Stimulated activated CD8-positive, alpha-beta memory T cell treated with anti-CD3 and anti-CD28 coated beads, Interleukin-4, amount 100 ng/mL, for 48 hours (primary cell): ENCODE results near the gene PAXIP1.
"Not testable (repeated sequence)": the region's sequence is repeated elsewhere in the genome, so short reads cannot be mapped to it uniquely, and the experiment has no call there.

Experiments used
- DNase-seq: peaks from one replicate; pipeline ENCODE4 v3.0.0-alpha.2; 2020

Gene PAXIP1, protein sequence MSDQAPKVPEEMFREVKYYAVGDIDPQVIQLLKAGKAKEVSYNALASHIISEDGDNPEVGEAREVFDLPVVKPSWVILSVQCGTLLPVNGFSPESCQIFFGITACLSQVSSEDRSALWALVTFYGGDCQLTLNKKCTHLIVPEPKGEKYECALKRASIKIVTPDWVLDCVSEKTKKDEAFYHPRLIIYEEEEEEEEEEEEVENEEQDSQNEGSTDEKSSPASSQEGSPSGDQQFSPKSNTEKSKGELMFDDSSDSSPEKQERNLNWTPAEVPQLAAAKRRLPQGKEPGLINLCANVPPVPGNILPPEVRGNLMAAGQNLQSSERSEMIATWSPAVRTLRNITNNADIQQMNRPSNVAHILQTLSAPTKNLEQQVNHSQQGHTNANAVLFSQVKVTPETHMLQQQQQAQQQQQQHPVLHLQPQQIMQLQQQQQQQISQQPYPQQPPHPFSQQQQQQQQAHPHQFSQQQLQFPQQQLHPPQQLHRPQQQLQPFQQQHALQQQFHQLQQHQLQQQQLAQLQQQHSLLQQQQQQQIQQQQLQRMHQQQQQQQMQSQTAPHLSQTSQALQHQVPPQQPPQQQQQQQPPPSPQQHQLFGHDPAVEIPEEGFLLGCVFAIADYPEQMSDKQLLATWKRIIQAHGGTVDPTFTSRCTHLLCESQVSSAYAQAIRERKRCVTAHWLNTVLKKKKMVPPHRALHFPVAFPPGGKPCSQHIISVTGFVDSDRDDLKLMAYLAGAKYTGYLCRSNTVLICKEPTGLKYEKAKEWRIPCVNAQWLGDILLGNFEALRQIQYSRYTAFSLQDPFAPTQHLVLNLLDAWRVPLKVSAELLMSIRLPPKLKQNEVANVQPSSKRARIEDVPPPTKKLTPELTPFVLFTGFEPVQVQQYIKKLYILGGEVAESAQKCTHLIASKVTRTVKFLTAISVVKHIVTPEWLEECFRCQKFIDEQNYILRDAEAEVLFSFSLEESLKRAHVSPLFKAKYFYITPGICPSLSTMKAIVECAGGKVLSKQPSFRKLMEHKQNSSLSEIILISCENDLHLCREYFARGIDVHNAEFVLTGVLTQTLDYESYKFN

DNA sequence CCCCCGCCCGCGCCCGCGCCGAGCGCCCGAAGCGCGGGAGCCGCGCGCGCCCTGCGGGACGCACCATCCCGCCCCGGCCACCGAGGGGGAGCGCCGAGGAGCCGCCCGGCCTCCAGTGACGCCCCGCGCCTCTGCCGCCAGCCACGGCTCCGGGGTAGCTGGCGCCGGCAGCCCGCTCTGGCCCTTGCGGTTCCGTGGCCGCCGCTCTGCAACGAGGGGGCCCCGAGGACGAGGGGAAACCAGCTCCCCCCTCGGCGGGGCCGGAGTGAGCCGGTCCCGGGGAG, at the start of gene PAXIP1:
TSS of gene PAXIP1 (minus strand) at position 33 of the 284 bp plus-strand sequence. CDS start 195 bp downstream, outside the sequence.
- DNase-seq = no peak

DNA sequence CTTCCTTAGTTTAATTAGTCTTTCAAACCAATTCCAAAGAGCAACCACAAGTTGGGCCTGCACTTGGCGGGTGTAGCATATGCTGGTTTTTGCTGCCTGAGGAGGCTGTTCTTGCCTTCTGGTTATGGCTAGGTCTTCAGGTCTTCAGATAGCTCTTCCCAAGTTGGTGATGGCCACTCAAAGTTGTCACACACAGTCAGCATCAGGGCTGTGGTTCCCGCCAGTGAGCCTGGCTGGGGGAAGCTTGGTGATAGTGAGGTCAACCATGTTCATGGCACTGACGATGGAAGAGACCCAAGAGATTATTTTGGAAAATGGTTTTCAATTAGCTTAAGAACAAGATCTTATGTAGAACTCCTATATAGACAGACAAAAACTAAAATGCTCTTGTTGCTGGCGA, 48.4 kb upstream of the PAXIP1 start:
- DNase-seq = no peak

DNA sequence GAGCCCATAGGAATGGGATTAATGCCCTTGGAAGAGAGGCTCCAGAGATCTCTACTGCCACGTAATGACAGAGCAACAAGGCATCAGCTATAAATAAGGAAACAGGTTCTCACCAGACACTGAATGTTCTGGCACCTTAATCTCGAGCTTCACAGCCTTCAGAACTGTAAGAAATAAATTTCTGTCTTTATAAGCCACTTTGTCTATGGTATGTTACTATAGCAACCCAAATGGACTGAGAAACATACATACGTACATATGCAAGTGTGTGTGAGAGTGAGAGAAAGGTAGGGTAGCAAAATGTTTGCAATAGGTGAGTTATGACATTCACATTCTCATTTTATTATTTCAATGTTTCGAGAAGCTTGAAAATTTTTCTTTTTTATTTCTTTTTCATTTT, 45.1 kb upstream of the PAXIP1 start:
- DNase-seq = no peak

DNA sequence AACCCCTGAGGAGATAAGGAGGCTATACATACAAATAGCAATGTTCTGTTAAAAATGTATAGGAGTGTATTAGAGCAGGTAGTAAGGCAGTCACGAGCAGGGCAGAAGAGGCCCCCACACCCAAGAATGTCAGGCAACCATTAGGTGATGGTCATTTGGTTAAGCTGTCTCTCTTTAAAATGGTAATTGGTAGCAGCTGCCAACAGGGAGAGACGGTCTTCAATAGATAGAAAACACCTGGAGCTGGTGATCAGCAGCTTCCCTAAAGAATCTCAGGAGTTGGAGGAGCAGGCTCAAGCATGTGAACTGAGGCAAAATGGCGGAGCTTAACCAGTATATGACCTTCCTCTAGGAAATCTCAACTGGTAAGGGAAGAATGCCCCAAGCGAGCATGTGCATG, 40.8 kb upstream of the PAXIP1 start:
- DNase-seq = no peak

DNA sequence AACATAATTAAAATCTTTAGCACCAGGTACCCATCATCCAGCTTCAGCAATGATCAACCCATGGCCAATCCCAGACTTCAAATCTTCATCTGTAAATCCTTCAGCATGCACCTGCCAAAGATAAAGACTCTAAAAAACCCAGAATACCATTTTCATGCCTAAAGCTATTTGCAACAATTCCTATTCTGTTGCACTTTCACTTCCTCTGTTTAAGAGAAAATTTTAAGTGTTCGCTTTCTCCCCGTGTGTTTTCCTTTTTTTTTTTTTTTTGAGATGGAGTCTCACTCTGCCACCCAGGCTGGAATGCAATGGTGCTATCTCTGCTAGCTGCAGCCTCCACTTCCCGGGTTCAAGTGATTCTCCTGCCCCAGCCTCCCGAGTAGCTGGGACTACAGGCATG, 35.4 kb upstream of the PAXIP1 start:
- no peak for DNase-seq

DNA sequence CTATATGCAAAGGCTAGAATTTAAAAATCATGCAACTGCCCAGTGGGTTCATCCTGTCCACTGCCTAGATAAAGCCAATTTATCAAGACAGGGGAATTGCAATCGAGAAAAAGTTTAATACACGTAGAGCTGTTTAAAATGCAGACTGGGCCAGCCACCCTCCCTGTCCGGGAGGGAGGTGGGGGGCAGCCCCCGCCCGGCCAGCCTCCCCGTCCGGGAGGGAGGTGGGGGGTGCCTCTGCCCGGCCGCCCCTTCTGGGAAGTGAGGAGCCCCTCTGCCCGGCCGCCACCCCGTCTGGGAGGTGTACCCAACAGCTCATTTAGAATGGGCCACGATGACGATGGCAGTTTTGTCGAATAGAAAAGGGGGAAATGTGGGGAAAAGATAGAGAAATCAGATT, 31.6 kb upstream of the PAXIP1 start:
- DNase-seq = not testable (repeated sequence)

DNA sequence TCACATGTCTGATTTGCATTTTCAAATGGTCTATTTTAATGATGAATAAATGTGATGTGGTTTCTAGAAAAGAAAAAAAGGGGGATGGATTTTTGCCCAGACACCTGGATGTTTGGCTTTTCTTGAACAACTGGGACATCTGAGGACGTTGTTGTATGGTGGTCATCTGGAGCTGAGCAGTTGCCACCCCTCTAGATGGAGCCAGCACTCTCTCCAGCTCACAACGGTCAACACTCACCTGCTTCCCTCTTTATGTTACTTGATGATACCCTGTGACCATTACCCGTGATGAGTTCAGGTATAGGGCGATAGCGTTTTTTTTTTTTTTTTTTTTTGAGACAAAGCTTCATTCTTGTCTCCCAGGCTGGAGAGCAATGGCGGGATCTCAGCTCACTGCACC, 30.1 kb upstream of the PAXIP1 start:
- no peak for DNase-seq

DNA sequence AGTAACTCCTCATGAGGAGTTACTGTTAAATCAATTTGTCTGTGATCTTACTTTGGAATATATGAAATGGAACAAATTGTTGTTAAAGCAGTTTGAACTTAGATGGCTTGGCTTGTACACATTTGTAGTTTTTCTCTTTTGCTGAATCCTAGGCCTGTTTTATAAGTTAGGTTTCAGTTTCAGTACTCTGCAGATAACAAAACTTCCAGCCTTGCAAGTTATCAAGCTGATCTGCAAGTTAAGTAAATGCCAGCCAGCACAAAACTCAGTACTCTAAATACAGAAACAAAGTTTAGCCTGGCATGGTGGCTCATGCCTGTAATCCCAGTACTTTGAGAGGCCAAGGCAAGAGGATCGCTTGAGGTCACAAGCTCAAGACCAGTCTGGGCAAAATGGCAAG, 25.0 kb upstream of the PAXIP1 start:
- no peak for DNase-seq

DNA sequence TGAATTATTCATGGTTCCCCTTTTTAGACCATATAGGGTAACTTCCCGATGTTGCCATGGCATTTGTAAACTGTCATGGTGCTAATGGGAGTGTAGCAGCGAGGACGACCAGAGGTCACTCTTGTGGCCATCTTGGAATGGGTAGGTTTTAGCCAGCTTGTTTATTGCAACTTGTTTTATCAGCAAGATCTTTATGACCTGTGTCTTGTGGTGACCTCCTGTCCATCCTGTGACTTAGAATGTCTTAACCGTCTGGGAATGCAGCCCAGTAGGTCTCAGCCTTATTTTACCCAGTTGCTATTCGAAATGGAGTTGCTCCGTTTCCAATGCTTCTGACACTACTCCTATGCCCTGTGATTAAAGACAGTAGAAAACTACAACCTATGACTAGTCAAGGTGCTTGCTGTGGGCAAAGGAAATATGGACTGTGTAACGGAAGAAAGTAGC, 18.8 kb upstream of the PAXIP1 start:
- no peak for DNase-seq

DNA sequence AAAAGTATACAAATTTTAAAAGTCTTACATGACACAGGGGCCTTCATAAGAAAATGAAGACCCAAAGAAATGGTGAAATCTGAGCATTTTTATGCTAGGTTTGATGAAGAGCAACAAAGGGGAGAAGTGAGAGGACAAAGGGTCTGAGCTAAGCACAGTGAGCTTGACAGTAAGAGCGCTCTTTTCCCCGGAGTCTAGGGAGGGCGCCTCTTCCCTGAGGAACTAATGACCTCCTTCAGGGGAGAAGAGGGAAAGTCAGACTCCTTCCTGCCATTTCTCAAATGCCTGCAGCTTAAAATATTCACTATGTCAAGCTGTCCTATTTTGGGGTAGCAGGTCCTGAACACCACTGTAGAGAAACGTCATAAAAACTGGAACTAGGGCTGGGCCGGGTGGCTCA, 18.1 kb upstream of the PAXIP1 start:
- no peak for DNase-seq

DNA sequence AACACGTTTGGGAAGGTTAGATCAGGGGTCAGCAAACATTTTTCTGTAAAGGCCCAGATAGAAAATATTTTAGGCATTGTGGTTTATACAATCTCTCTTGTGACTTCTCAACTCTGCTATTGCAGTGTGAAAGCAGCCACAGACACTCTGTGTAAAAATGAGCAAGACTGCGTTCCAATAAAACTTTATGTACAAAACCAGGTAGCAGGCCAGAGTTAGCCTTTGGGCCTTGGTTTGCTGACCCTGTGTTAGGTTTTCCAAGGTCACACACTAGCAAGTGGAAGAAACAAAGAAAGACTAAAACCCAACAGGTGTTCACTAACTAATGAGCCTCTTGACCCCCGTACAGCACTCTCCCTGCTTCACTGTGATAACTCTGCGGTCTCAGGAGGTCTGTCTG, 14.9 kb upstream of the PAXIP1 start:
- no peak for DNase-seq

DNA sequence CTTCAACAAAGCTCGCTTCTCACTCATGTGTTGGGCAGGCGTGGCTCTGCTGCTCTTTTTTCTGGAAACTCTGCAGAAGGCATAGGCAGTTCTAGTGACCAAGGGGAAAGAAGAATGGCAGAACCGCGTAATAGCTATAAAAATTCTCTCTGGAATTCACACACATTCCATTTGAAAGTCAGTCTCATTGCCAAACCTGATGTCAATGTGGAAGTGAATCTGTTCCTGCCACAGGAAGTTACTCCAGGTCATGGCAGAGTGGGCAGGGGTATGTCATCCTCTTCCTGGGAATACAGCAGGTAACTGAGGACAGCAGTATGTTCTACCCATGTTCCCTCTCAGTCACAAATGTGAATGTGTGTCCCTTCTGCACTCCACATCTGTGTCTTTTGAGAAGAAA, 8.2 kb upstream of the PAXIP1 start:
- DNase-seq = no peak

DNA sequence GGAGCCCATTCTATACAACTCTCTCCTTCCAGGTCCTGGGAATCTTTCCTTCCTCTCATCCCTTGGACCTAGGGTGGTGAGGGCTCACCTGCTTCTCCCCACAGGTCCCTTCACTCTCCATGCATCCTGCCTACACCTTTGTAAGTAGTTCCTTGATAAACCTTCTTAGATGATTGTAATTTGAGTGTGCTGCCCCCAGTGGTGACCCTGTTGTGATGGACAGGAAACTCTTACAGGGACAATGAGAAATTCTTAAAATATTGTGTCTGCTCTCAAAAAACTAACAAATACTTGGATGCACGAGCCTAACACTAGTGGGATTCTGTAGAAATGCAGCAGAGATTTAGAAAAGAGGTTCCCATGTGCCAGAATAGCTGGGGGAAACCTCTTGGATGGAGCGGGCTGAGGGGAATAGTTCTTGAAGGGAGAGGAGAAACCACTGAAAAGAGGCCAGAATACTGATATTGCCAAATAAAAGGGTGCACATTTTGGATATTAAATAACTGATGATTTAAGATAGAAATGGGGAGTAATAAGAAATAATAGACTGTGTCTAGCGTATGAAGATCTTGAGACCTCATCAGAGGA, 6.7 kb upstream of the PAXIP1 start:
- peak; percentile 36 for DNase-seq

DNA sequence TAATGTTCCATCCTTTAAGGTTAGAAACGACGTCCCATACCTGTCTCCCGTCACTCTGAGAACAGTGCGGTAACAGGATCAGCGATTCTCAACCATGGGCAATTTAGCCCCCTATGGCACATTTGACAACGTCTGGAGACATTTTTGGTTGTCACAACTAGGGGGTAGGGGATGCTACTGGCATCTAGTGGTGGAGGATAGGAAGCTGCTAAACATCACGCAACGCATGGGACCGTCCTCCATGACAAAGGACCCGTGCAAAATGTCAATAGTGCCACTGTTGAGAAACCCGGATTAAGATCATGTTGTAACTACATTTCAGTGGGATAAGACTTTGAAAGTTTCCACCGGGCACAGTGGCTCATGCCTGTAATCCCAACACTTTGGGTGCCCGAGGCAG, 5.0 kb upstream of the PAXIP1 start:
- peak; percentile 36 for DNase-seq

DNA sequence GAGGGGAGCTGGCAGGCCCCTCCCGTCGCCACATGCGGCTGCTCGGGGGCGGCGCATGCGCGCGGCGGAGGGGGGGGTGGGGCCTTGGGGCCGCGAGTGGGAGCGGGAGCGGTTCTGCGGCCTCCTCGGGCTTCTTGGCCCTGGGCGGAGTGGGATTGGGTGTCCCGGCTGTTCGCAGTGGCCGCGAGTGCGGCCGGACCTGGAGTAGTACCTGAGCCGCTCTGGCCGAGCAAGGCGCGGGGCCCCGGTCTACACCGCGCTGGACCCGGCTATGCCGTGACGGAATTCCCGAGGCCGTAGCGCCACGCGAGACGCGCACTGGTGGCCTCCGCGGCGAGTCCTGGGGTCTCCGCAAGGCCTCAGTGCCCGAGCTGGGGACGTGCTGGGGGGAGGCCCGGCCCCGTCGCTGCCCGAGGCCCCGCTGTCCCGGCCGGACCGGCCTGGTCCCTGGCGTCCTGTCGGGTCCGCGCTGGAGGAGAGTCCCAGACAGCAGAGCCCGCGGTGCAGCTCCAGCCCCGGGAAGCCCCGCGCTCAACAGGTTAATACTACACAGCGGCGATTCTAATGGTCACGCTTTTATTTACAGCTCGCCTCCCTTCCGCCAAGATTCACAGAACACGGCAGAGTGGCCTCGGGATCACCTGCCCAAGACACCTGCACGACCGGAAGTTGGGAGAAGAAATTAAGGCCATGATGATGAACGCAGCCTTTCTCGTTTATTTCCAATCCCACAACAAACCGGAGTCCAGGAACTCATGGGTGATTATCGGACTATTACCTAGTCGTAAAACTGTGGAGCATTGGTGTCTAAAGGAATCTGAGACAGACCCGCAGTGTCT, 671 bp upstream of the PAXIP1 start:
- peak; percentile 86 for DNase-seq

DNA sequence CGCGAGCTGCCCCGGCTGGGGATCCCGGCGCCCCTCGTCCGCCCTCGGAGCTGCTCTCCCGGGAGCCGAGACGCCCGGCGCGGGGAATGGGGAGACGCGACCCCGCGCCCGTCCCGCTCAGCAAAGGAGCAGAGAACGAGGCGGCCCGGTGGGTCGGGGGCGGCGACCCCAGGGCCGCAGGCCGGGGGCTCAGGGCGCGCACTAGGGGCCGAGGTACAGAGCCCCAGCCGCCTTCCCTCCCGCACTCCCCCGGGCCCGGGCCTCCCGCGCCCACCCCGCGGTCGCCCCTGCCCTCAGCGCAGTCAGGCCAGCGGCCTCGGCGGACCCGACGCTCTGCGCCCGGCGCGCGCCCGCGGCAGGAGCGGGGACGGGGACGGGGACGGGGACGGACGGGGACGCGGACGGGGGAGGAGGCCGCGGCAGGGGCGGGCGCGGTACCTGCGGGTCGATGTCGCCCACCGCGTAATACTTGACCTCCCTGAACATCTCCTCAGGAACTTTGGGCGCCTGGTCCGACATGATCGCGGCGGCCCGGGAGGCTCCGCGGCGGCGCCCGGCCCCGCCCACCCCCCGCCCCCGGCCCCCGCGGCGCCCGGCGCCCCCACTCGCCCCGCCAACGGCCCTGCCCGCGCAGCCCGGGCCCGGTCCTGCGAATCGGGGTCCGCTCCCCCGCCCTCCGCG, 373 bp downstream of the PAXIP1 start:
- DNase-seq = peak; percentile 56

DNA sequence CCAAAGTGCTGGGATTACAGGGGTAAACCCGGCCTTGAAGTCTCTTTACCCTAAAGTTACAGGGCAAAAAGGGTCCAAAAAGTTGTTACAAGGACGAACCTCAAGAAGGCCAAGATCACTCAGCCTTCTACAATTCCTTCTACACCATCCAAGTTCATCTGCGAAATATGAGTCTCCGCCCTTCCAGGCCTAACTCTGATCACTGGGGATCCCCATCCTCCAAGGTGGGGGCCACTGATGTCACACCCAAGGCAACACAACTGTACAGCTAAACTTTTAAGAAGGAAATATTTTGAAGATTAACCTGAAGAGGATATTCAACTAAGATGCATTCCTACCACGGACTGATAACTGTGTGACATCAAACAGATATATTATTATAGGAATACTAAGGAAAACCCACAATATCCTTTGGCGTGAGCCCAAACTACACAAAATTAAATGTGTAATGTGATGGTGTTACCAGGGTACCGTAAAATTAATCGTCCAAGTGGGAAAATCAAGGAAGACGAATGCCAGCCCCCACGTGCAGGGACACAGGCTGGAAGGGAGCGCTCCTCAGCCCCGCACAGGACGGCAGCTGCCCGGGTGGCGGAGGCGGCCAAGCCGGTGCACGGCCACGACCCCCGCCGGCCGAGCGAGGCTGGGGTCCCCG, 1.0 kb downstream of the PAXIP1 start:
- DNase-seq = peak; percentile 31

DNA sequence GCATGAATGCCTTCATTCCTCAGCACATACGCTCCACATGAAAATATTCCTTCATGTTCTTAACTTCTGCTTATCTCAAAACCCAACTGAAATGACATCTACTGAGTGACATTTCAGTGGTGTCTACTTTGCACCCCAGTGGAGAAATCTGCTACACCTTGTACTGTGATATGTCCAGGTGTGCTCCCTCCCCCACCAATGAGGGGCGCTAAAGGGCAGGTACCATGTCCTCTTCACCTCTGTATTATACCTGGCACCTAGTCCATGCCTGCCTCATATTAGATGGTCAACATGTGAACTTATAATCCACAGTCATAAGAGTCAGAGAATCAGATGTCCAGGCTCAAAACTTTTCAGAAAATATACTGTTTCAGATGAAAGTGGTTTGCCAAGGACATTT, 2.1 kb downstream of the PAXIP1 start:
- no peak for DNase-seq

DNA sequence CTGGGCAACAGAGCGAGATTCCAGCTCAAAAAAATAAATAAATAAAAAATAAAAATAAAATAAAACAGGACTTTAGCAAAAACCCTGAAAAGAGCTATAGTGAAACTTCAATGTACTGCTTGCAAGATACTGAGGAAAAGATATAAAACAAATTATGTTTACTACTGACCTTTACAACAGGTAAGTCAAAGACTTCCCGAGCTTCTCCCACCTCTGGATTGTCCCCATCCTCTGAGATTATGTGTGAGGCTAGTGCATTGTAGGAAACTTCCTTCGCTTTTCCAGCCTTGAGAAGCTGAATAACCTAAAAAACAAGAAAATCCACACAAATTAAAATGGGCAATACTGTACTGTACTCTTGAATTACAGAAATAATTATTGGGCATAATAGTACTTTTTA, 4.4 kb downstream of the PAXIP1 start:
- no peak for DNase-seq

DNA sequence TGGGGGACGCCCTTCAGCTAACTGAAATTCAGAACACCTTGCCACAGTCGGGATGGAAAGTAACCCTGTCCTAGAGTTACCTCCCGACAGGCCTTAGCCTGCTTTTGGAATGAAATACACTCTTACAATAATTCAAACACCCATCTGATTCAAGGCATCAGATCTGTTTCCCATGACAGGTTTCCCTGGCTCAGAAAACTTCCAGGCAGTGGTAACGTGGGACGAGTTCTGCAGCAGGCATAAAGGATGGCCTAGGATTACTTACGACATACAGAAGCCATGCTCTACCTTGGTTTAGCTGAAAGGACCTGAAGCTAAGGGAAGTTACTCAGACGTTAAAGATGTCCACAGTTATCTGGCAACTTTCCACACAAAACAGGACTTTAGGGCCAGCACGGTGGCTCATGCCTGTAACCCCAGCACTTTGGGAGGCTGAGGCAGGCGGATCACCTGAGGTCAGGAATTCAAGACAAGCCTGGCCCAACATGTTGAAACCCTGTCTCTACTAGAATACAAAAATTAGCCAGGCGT, 5.0 kb downstream of the PAXIP1 start:
- no peak for DNase-seq

DNA sequence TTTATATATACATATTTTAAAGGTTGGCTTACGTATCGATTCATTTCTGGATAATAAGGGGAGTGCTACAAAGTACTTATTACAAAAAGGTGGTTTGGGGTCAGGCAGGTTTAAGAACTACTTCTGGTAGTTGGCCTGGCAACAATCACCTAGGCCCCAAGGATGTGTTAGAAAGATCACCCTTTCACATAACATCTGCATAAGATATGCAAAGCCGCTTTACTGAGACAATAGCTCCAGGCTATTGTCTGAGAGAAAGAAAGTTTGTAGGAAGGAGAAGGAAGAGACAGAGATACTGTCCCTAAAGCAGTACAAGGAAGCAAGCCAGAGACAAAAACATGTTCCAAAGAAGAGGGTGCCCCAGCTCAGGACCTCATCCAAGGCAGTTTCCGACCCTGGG, 6.2 kb downstream of the PAXIP1 start:
- DNase-seq = no peak
